ENCODE results near the gene NACC2. TPM values are rescaled to one million over a fixed set of nuclear protein-coding genes. Genes with fewer than 3 reads are reported as not detected.
A peak's percentile ranks its signal among the peaks of the same experiment; 100 is the strongest.

NACC2 gene
- total and polyA plus RNA-seq, 2 donors (not counting 3 experiments of a cell fraction or from before 2014, with no cell fraction given) = 15.8 to 27.1 TPM

GRCh38 chr9:136138566-136138965, 43.5 kb upstream of the NACC2 start:
- intact Hi-C loops (cut with micrococcal nuclease) = no loop called here
- FAIRE-seq (no peak), DNase-seq (ENCODE audit: low read depth, low spot score) (peak; percentile 21)
- peaks cover 11 to 12% of the 10 kb centered on the region in 2 experiments for H3K27me3 ChIP-seq (ENCODE audit: control insufficient read depth in 2 of 2, insufficient read depth in 2 of 2, low read length in 2 of 2)
- H3K36me3 ChIP-seq (ENCODE audit: control insufficient read depth in 2 of 2, extremely low read depth in 1 of 2, insufficient read depth in 2 of 2, low read length in 2 of 2) = no peaks in the 10 kb centered on the region
- no peaks in the 10 kb centered on the region for H4K20me1 ChIP-seq (replicated peaks; ENCODE audit: control insufficient read depth, extremely low read depth, insufficient read depth, low read length)
- H3K27ac ChIP-seq (ENCODE audit: insufficient read depth, low read depth, low read length) = no peak overlapping the region
- dilution Hi-C loops (cut with MboI; ENCODE audit: extremely low pct_ligation_motif_present, low sequenced_read_pairs) = no loop called here
- no peaks in the 10 kb centered on the region for H3K9me3 ChIP-seq (replicated peaks; ENCODE audit: control insufficient read depth, insufficient read depth, low read length)
- ChIA-PET CTCF (interaction anchor here (0.7 to 2.3 kb wide), 8 partner anchors 9 to 140 kb away, joined by 3 to 8 read pairs (median 6); no protein-coding TSS in a partner anchor), POLR2A (no interaction called here)
- no peak overlapping the region for H3K4me3 ChIP-seq (replicated peaks in 1 of 3; ENCODE audit: insufficient read depth in 1 of 3, low read depth in 1 of 3, low read length in 3 of 3)
- TF ChIP-seq CTCF (IDR thresholded peaks at IDR 0.05; ENCODE audit: extremely low read depth in 1 of 2, insufficient read depth in 1 of 2, low read depth in 1 of 2, low read length in 2 of 2) (peak; percentile 25 to 52), GATA2 (IDR thresholded peaks at IDR 0.05; ENCODE audit: insufficient read depth, insufficient read length, low read depth, low read length) (no peak)
- H2AFZ ChIP-seq (ENCODE audit: low read depth, low read length) = no peak overlapping the region
- peaks cover 1% of the 10 kb centered on the region for H3K4me1 ChIP-seq (ENCODE audit: control insufficient read depth, extremely low read depth, insufficient read depth, low read length)
- H3K9ac ChIP-seq (replicated peaks; ENCODE audit: extremely low read depth, insufficient read depth, low read length) = no peak overlapping the region
- no peak overlapping the region for H3K4me2 ChIP-seq (ENCODE audit: insufficient read depth, low read length)
- BruUV-seq (replicated peaks) = no TSS peak
- no peaks in the 10 kb centered on the region for H3K9me1 ChIP-seq (replicated peaks; ENCODE audit: control insufficient read depth, extremely low read depth, insufficient read depth, low read length)
- H3K79me2 ChIP-seq (ENCODE audit: control insufficient read depth, insufficient read depth, low read length) = no peaks in the 10 kb centered on the region

GRCh38 chr9:136137321-136138265, 42.5 kb upstream of the NACC2 start:
- Histone ChIP-seq H2AFZ (ENCODE audit: low read depth, low read length) (no peak overlapping the region), H3K9ac (replicated peaks; ENCODE audit: extremely low read depth, insufficient read depth, low read length) (no peak overlapping the region), H3K27ac (ENCODE audit: insufficient read depth, low read depth, low read length) (no peak overlapping the region), H3K27me3 (ENCODE audit: control insufficient read depth in 2 of 2, insufficient read depth in 2 of 2, low read length in 2 of 2) (peaks cover 15% of the 10 kb centered on the region in 2 experiments), H3K79me2 (ENCODE audit: control insufficient read depth, insufficient read depth, low read length) (no peaks in the 10 kb centered on the region), H3K9me3 (replicated peaks; ENCODE audit: control insufficient read depth, insufficient read depth, low read length) (no peaks in the 10 kb centered on the region), H4K20me1 (replicated peaks; ENCODE audit: control insufficient read depth, extremely low read depth, insufficient read depth, low read length) (no peaks in the 10 kb centered on the region), H3K36me3 (ENCODE audit: control insufficient read depth in 2 of 2, extremely low read depth in 1 of 2, insufficient read depth in 2 of 2, low read length in 2 of 2) (no peaks in the 10 kb centered on the region), H3K4me2 (ENCODE audit: insufficient read depth, low read length) (no peak overlapping the region), H3K9me1 (replicated peaks; ENCODE audit: control insufficient read depth, extremely low read depth, insufficient read depth, low read length) (no peaks in the 10 kb centered on the region), H3K4me3 (replicated peaks in 1 of 3; ENCODE audit: insufficient read depth in 1 of 3, low read depth in 1 of 3, low read length in 3 of 3) (no peak overlapping the region), H3K4me1 (ENCODE audit: control insufficient read depth, extremely low read depth, insufficient read depth, low read length) (peaks cover 4% of the 10 kb centered on the region)
- BruUV-seq (replicated peaks) = no TSS peak
- ChIA-PET CTCF (interaction anchor here (0.9 to 2.3 kb wide), 6 partner anchors 9 to 170 kb away, joined by 3 to 7 read pairs (median 5); no protein-coding TSS in a partner anchor), POLR2A (no interaction called here)
- no peak for TF ChIP-seq JUN (IDR thresholded peaks at IDR 0.05; ENCODE audit: borderline replicate concordance, insufficient read depth, insufficient read length, low read depth)
- TF ChIP-seq MAX (IDR thresholded peaks at IDR 0.05; ENCODE audit: insufficient read depth, insufficient read length) = no peak
- no peak for TF ChIP-seq POLR2AphosphoS5 (IDR thresholded peaks at IDR 0.05; ENCODE audit: insufficient read depth, low read depth, low read length)
- TF ChIP-seq FOS (IDR thresholded peaks at IDR 0.05; ENCODE audit: borderline replicate concordance, insufficient read depth, low read length) = no peak
- no peak for TF ChIP-seq EZH2 (IDR thresholded peaks at IDR 0.05; ENCODE audit: borderline replicate concordance, low read depth, low read length, severe bottlenecking)
- TF ChIP-seq GATA2 (IDR thresholded peaks at IDR 0.05; ENCODE audit: insufficient read depth, insufficient read length, low read depth, low read length) = no peak
- TF ChIP-seq POLR2A (IDR thresholded peaks at IDR 0.05; ENCODE audit: low read depth, low read length) = no peak
- no peak for TF ChIP-seq CTCF (IDR thresholded peaks at IDR 0.05; ENCODE audit: extremely low read depth in 1 of 2, insufficient read depth in 1 of 2, low read depth in 1 of 2, low read length in 2 of 2)
- no peak for TF ChIP-seq MYC (IDR thresholded peaks at IDR 0.05; ENCODE audit: low read depth, low read length)
- FAIRE-seq = no peak
- intact Hi-C loops (cut with micrococcal nuclease) (no loop called here), dilution Hi-C loops (cut with MboI; ENCODE audit: extremely low pct_ligation_motif_present, low sequenced_read_pairs) (no loop called here)
- DNase-seq (ENCODE audit: low read depth, low spot score) = no peak
